ENCODE measurements around the gene MMP23B.
"Not testable (repeated sequence)": the region's sequence is repeated elsewhere in the genome, so short reads cannot be mapped to it uniquely, and the experiment has no call there.

GRCh38 chr1:1633409-1633808 is 1.4 kb downstream of the MMP23B start:
- not testable (repeated sequence) for TF ChIP-seq EZH2phosphoT487 (IDR thresholded peaks at IDR 0.05; ENCODE audit: low read depth, severe bottlenecking, unreplicated experiment); CTCF (IDR thresholded peaks at IDR 0.05; ENCODE audit: poor library complexity)
